HG02973 (cell line): ENCODE measurements around the gene NPHP3.
"Not testable (repeated sequence)": the region's sequence is repeated elsewhere in the genome, so short reads cannot be mapped to it uniquely, and the experiment has no call there.

Experiments
- ATAC-seq: cut with Tn5 transposase; IDR thresholded peaks from one replicate; pipeline ENCODE4 v1.9.1; 2021; ENCODE audit warnings: moderate library complexity; ENCODE audit not compliant: unreplicated experiment

Gene NPHP3

DNA sequence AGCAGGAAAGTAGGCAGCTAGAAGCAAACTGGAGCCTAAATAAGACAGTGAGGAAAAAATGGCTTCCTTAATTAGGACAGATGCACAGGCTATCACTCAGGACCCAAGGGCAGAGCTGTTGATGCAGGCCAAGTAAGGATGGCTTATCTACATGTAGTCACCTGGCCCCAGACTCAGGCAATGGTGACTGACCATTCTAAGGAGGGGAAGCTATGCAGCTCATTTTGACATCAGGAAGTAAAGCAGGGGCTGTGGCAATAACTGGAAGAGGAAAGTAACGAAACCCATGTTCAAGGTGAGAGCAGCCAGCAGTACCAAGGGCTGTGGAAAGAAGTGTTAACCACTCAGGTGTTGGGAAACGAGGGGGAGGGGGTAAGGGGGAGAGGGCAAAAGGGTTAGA lies 78.8 kb downstream of the NPHP3 start:
- ATAC-seq = no peak

DNA sequence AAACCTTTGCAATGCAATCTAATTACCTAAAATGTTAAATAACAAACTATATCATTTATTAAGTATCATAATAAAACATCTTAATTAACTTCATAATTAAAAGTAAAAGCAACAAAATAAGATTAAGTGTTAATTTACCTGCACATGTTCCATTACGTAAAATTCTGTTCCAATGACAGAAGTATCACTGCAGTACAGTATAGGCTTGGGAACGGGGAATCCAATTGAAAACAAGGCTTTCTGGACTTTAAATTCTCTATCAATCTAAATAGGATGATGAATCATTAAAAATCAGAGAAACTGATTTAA lies 79.7 kb downstream of the NPHP3 start:
- no peak for ATAC-seq

DNA sequence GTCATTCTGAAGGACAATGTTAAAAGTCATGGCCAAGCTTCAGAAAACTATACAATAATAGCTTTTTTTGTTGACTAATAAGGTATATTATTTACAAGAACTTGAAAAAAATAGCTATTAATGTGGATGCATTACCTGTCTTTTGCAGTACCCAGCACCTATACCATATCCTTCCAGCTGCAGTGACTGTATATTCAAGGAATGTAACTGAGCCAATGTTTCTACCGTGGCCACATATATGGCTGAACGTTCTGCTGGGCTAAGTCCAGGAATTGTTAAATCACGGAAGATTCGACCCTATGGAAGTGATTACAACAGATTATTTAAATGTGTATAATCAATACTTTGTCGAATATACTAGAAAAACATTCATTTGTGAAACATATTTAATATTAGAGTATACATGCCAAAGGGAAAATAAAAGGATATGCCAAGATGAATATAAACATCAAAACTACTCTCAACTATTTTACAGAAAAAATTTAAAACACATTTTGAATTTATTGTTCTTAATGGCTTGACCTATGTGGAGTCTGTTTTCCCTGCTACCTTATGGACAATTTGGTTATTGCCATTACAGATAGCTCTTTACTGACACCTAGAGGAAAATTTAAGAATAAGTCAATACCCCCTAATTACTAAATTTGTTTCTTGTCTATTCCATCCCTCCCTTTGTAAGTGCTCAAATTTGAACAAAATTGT lies 80.2 kb downstream of the NPHP3 start:
- no peak for ATAC-seq

DNA sequence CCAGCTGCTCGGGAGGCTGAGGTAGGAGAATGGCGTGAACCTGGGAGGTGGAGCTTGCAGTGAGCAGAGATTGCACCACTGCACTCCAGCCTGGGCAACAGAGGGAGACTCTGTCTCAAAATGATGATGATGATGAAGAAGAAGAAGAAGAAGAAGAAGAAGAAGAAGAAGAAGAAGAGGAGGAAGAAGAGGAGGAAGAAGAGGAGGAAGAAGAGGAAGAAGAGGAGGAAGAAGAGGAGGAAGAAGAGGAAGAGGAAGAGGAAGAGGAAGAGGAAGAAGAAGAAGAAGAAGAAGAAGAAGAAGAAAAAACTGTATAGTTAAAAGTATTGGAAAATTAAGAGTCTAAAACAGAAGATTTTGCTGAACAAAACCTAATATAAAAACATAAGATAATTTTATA lies 80.8 kb downstream of the NPHP3 start:
- not testable (repeated sequence) for ATAC-seq

DNA sequence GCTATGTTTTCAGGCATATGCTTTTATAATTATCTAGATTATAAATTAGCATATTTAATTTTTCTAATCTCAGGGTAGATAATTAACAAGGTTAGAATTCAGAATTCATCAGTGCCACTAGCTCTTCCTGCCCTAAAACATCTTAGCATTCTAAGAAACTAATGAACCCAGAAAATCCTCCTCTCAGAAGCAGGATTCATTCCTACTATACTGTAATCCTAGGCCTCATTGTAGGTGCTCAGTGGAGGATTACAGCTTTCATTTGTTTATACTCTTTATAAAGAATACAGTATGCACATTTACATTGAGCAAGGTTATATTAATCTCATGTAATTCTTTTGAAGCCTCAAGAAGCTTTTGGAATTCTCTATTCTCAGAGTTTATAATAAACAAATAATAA lies 83.5 kb downstream of the NPHP3 start:
- ATAC-seq = no peak

DNA sequence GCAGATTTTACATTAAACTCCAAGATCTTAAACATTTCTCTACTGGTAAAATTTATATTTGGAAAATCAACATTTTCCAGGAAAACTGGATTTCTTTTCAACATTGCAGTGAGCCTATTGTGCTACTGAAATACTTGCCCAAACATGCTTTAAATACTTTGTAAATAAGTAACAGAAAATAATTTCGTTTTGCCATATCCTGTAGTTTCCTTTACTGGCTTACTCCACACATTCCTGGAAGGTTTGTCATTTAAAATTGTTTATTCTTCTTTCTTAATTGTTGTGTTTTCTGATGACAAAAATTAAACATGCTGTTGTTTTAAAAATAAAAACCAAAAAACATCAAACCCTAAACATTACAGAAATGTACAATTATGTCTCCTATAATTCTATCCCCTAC lies 84.6 kb downstream of the NPHP3 start:
- no peak for ATAC-seq

DNA sequence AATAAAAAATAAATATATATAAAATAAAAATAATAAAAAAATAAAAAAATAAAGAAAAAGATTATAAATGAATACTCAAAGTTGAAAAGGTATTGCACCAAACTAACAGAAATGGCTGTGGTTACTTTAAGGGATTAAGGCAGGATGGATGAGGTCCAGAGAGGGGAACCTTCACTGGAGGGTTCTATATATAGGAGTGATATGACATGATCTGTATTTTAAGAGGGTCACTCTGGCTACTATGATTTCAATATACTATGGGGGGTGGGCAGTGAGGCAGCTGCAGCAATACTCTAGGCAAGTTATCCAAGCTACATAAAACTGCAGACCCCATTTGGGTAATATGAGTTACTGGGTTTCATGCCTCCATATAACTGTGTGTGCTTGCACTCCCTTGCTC lies 87.2 kb downstream of the NPHP3 start:
- no peak for ATAC-seq
